Trophoblast cell (in vitro differentiated cells and primary cell): ENCODE results near the gene SIX1.

Source experiments
- DNase-seq, 2 donors: peaks; one replicate each; pipeline ENCODE4 v3.0.0-alpha.2; 2016
- H2AFZ ChIP-seq: 2 replicates; pipeline ENCODE4 v1.6.1; 2013; ENCODE audit warnings: low read length, moderate library complexity, mild to moderate bottlenecking; ENCODE audit not compliant: insufficient read depth, poor library complexity
- H2AK5ac ChIP-seq: 2 replicates; pipeline ENCODE4 v1.6.1; 2013; ENCODE audit warnings: mild to moderate bottlenecking, low read length
- H2BK120ac ChIP-seq: 2 replicates; pipeline ENCODE4 v1.6.1; 2013; ENCODE audit warnings: low read length, mild to moderate bottlenecking, moderate library complexity; ENCODE audit not compliant: insufficient read depth, poor library complexity
- H2BK12ac ChIP-seq: 2 replicates; pipeline ENCODE4 v1.6.1; 2013; ENCODE audit warnings: mild to moderate bottlenecking, low read length, moderate library complexity
- H2BK5ac ChIP-seq: 2 replicates; pipeline ENCODE4 v1.6.1; 2013; ENCODE audit warnings: low read length, low read depth, moderate library complexity, mild to moderate bottlenecking; ENCODE audit not compliant: poor library complexity
- H3K14ac ChIP-seq: 2 replicates; pipeline ENCODE4 v1.6.1; 2013; ENCODE audit warnings: mild to moderate bottlenecking, low read length
- H3K18ac ChIP-seq: 2 replicates; pipeline ENCODE4 v1.6.1; 2013; ENCODE audit warnings: mild to moderate bottlenecking, low read length
- H3K23ac ChIP-seq: 2 replicates; pipeline ENCODE4 v1.6.1; 2013; ENCODE audit warnings: low read length
- H3K27ac ChIP-seq: 2 replicates; pipeline ENCODE4 v1.5.1; 2013; ENCODE audit warnings: low read depth, mild to moderate bottlenecking, inconsistent platforms, low read length, moderate library complexity
- H3K27me3 ChIP-seq: 2 replicates; pipeline ENCODE4 v1.6.1; 2013; ENCODE audit warnings: inconsistent platforms, mild to moderate bottlenecking, low read length, moderate library complexity; ENCODE audit not compliant: insufficient read depth
- H3K36me3 ChIP-seq, 2 experiments: 1 replicate in 1 of 2; 2 replicates in 1 of 2; pipeline ENCODE4 v1.6.1; 2013; ENCODE audit warnings: low read length in 2 of 2, mild to moderate bottlenecking in 2 of 2, moderate library complexity in 1 of 2; ENCODE audit not compliant: insufficient read depth in 2 of 2, control insufficient read depth in 1 of 2
- H3K4ac ChIP-seq: 2 replicates; pipeline ENCODE4 v1.6.1; 2013; ENCODE audit warnings: low read depth, mild to moderate bottlenecking, low read length, moderate library complexity
- H3K4me1 ChIP-seq, 2 experiments: 1 replicate in 1 of 2; 2 replicates in 1 of 2; pipeline ENCODE4 v1.6.1; 2013; ENCODE audit warnings: low read length in 2 of 2, mild to moderate bottlenecking in 2 of 2, moderate library complexity in 1 of 2; ENCODE audit not compliant: insufficient read depth in 2 of 2, control insufficient read depth in 1 of 2
- H3K4me2 ChIP-seq: 2 replicates; pipeline ENCODE4 v1.6.1; 2013; ENCODE audit warnings: inconsistent platforms, mild to moderate bottlenecking, low read length, moderate library complexity
- H3K4me3 ChIP-seq: 2 replicates; pipeline ENCODE4 v1.5.1; 2013; ENCODE audit warnings: mild to moderate bottlenecking, low read depth, low read length, inconsistent platforms
- H3K79me1 ChIP-seq: one replicate; pipeline ENCODE4 v1.6.1; 2013; ENCODE audit warnings: low read length
- H3K79me2 ChIP-seq: 2 replicates; pipeline ENCODE4 v1.6.1; 2013; ENCODE audit warnings: low read length, mild to moderate bottlenecking; ENCODE audit not compliant: control insufficient read depth, insufficient read depth, poor library complexity
- H3K9ac ChIP-seq: 2 replicates; pipeline ENCODE4 v1.6.1; 2013; ENCODE audit warnings: mild to moderate bottlenecking, low read length
- H3K9me3 ChIP-seq: 2 replicates; pipeline ENCODE4 v1.6.1; 2013; ENCODE audit warnings: low read depth, mild to moderate bottlenecking, control low read depth, inconsistent platforms, low read length; ENCODE audit not compliant: insufficient read depth
- H4K12ac ChIP-seq: 2 replicates; pipeline ENCODE4 v1.6.1; 2013; ENCODE audit warnings: low read depth, mild to moderate bottlenecking, low read length, moderate library complexity
- H4K8ac ChIP-seq: 2 replicates; pipeline ENCODE4 v1.6.1; 2013; ENCODE audit warnings: low read depth, mild to moderate bottlenecking, low read length, moderate library complexity
- H4K91ac ChIP-seq: one replicate; pipeline ENCODE4 v1.6.1; 2013; ENCODE audit warnings: low read depth, mild to moderate bottlenecking, low read length, moderate library complexity
- WGBS: extraction: QIAGEN DNeasy Blood & Tissue Kit; methylation state at CpG from one replicate; pipeline ENCODE4 v1.1.7; 2013; ENCODE audit warnings: missing lambda C conversion rate; ENCODE audit not compliant: insufficient read length, insufficient coverage; ENCODE audit errors: extremely low coverage; 5-methylcytosine and 5-hydroxymethylcytosine counted together

The SIX1 gene

GRCh38 chr14:60644666-60645065 lies 4.6 kb downstream of the SIX1 start:
- Histone ChIP-seq H3K18ac (no peak overlapping the region), H3K4me3 (no peak overlapping the region), H3K4me1 (peaks cover 15 to 17% of the 10 kb centered on the region in 2 experiments), H3K36me3 (no peaks in the 10 kb centered on the region), H3K79me2 (no peaks in the 10 kb centered on the region), H3K9ac (no peak overlapping the region), H3K27ac (no peak overlapping the region), H4K91ac (no peak overlapping the region), H4K12ac (no peak overlapping the region), H3K79me1 (no peaks in the 10 kb centered on the region), H2AK5ac (no peak overlapping the region), H3K4ac (no peak overlapping the region), H3K23ac (no peak overlapping the region), H3K9me3 (no peaks in the 10 kb centered on the region), H3K4me2 (no peak overlapping the region), H2BK5ac (no peak overlapping the region), H4K8ac (no peak overlapping the region), H2AFZ (no peak overlapping the region), H2BK120ac (no peak overlapping the region), H3K27me3 (peaks cover 74% of the 10 kb centered on the region), H3K14ac (no peak overlapping the region), H2BK12ac (no peak overlapping the region)
- DNase-seq: no peak
- no CpG with 5 or more reads among the region's 1 CpG for WGBS

DNA sequence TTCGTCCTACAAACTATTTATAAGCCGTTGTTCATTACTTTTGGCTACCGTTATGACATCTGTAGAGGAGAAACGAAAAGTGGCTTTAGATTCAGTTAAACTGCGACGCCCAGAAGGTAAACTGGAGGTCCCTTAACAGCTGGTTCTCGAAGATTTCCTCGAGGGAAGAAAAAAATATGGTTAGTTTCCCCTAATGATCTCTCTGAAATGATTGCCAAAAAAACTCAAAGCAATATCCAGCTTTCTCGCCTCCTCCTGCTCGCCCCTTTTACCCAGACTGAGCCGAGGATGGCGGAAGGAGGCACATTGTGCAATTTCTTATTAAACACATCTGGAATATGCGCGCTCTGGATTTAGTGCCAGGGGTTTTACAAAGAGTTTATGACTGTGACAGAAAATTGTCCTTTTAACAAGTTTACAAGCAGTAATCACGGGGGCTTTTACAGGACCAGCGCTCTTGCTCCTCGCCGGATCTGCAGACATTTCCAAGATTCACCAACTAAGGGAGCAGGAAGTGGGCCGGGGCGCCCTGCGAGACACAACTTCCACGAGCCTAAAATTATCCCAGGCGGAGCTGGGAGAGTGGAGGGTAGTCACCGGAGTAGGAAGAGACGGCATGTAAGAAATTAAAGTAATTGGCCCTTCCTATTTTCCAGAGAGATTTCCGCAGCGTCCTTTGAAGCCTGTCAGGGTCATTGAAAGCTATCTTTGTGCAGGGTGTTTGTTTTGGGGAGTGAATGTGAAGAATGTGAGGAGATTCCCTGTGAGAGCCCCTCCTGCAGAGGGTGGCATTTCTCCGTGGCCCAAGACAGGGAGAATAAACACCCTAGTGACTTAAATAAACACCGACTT lies 5.6 kb downstream of the SIX1 start:
- Histone ChIP-seq H4K12ac (no peak overlapping the region), H3K79me1 (no peaks in the 10 kb centered on the region), H3K4me3 (no peak overlapping the region), H3K9me3 (no peaks in the 10 kb centered on the region), H4K91ac (no peak overlapping the region), H3K18ac (no peak overlapping the region), H2AK5ac (no peak overlapping the region), H4K8ac (no peak overlapping the region), H3K4me2 (no peak overlapping the region), H3K36me3 (no peaks in the 10 kb centered on the region), H2BK12ac (no peak overlapping the region), H3K27me3 (peaks cover 66% of the 10 kb centered on the region), H3K9ac (no peak overlapping the region), H3K23ac (no peak overlapping the region), H3K4ac (no peak overlapping the region), H3K14ac (no peak overlapping the region), H3K4me1 (peaks cover 7 to 12% of the 10 kb centered on the region in 2 experiments), H3K79me2 (no peaks in the 10 kb centered on the region), H2AFZ (no peak overlapping the region), H2BK120ac (no peak overlapping the region), H2BK5ac (no peak overlapping the region), H3K27ac (no peak overlapping the region)
- no peak for DNase-seq
- no CpG with 5 or more reads among the region's 29 CpGs for WGBS

DNA sequence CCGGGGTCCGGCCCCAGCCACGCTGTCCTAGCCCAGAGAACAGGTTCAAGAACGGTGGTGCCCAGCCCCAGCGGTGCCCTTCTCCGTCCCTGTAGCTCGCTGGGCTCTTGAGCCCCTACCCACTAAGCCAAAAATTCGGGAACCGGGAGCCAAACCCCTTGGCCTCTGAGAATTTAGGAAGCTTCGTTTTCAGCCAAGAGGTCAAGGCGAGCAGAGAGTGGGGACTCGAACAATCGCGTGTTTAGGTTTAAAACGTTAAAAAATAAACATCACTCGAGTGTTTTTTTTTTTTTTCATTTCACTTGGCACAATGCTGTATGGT lies 6.2 kb downstream of the SIX1 start:
- H3K23ac ChIP-seq: no peak overlapping the region
- H3K79me1 ChIP-seq: no peaks in the 10 kb centered on the region
- H3K27ac ChIP-seq: no peak overlapping the region
- no peak overlapping the region for H3K18ac ChIP-seq
- H2AK5ac ChIP-seq: no peak overlapping the region
- H3K4me2 ChIP-seq: no peak overlapping the region
- H3K4me3 ChIP-seq: no peak overlapping the region
- H3K27me3 ChIP-seq: peaks cover 66% of the 10 kb centered on the region
- H3K36me3 ChIP-seq: no peaks in the 10 kb centered on the region
- H2BK120ac ChIP-seq: no peak overlapping the region
- WGBS: no CpG with 5 or more reads among the region's 16 CpGs
- no peak overlapping the region for H2BK5ac ChIP-seq
- no peak overlapping the region for H4K91ac ChIP-seq
- H3K4ac ChIP-seq: no peak overlapping the region
- H3K9me3 ChIP-seq: no peaks in the 10 kb centered on the region
- no peak overlapping the region for H2AFZ ChIP-seq
- no peak overlapping the region for H2BK12ac ChIP-seq
- H3K14ac ChIP-seq: no peak overlapping the region
- H3K4me1 ChIP-seq: peaks cover 3 to 7% of the 10 kb centered on the region in 2 experiments
- no peak overlapping the region for H4K12ac ChIP-seq
- DNase-seq: no peak
- no peak overlapping the region for H3K9ac ChIP-seq
- no peaks in the 10 kb centered on the region for H3K79me2 ChIP-seq
- H4K8ac ChIP-seq: no peak overlapping the region

- H2AK5ac ChIP-seq: no peak overlapping the region
- H3K27me3 ChIP-seq: peaks cover 66% of the 10 kb centered on the region
- no peak for DNase-seq
- no peaks in the 10 kb centered on the region for H3K79me2 ChIP-seq
- peaks cover 4 to 5% of the 10 kb centered on the region in 2 experiments for H3K4me1 ChIP-seq
- no peak overlapping the region for H3K23ac ChIP-seq
- H3K4me2 ChIP-seq: peak overlapping the region; percentile 31
- H2BK120ac ChIP-seq: no peak overlapping the region
- H3K27ac ChIP-seq: no peak overlapping the region
- H3K9ac ChIP-seq: no peak overlapping the region
- no peaks in the 10 kb centered on the region for H3K36me3 ChIP-seq
- H3K18ac ChIP-seq: no peak overlapping the region
- no CpG with 5 or more reads among the region's 66 CpGs for WGBS
- H2BK12ac ChIP-seq: no peak overlapping the region
- H3K4me3 ChIP-seq: no peak overlapping the region
- no peak overlapping the region for H3K4ac ChIP-seq
- H2AFZ ChIP-seq: no peak overlapping the region
- no peaks in the 10 kb centered on the region for H3K79me1 ChIP-seq
- H3K14ac ChIP-seq: no peak overlapping the region
- no peaks in the 10 kb centered on the region for H3K9me3 ChIP-seq
- no peak overlapping the region for H4K8ac ChIP-seq
- H2BK5ac ChIP-seq: no peak overlapping the region
- H4K91ac ChIP-seq: no peak overlapping the region
- H4K12ac ChIP-seq: no peak overlapping the region
Measured at GRCh38 chr14:60642270-60643140, 6.8 kb downstream of the SIX1 start.
